ENCODE results near the gene PSAP. TPM values are rescaled to one million over a fixed set of nuclear protein-coding genes. Genes with fewer than 3 reads are reported as not detected.

The PSAP gene
- total RNA-seq, 2 experiments from 2014 or later: 112 to 113 TPM

- H3K36me3 Mint-ChIP-seq (ENCODE audit: low read depth): peaks cover 41% of the 10 kb centered on the region
- no peak for DNase-seq
- H3K27me3 Mint-ChIP-seq (ENCODE audit: low read depth): no peaks in the 10 kb centered on the region
- no peak overlapping the region for H3K4me3 Mint-ChIP-seq
- ATAC-seq: no peak
- POLR2A ChIA-PET: no interaction called here
- peaks cover 14% of the 10 kb centered on the region for H3K4me1 Mint-ChIP-seq (ENCODE audit: low read depth)
- CTCF ChIA-PET: interaction anchor here (1.5 to 1.8 kb wide), 2 partner anchors 65 to 217 kb away, joined by 3 to 7 read pairs; no protein-coding TSS in a partner anchor
- no peaks in the 10 kb centered on the region for H3K9me3 Mint-ChIP-seq (ENCODE audit: insufficient read depth)
- no peak overlapping the region for H3K27ac Mint-ChIP-seq
These were observed 19.2 kb downstream of the PSAP start for GRCh38 chr10:71831646-71832552.

DNA sequence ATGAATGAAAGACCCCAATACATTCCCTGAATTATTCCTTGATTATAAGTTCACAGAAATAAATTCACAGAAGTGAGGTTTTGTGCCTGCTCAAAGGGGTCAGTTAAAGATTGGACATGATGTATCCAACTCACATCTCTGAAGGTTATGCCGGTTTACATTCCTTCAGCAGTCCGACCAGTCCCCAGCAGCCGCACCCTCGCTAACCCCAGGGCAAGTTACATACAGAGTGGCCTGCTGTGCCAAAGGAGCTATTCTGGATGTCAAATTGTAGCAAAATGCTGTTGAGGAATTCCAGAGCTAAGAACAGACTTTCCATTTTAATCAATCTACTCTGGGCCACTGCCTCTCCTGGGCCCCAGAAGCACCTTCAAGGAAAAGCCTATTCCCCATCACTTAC, 20.3 kb downstream of the PSAP start:
- DNase-seq (no peak), ATAC-seq (no peak)
- no peaks in the 10 kb centered on the region for H3K27me3 Mint-ChIP-seq (ENCODE audit: low read depth)
- H3K4me1 Mint-ChIP-seq (ENCODE audit: low read depth): peaks cover 11% of the 10 kb centered on the region
- ChIA-PET POLR2A (no interaction called here), CTCF (interaction anchor here (1.1 kb wide), 1 partner anchor 10 kb away, joined by 4 read pairs; no protein-coding TSS in a partner anchor)
- peaks cover 49% of the 10 kb centered on the region for H3K36me3 Mint-ChIP-seq (ENCODE audit: low read depth)
- no peak overlapping the region for H3K4me3 Mint-ChIP-seq
- H3K27ac Mint-ChIP-seq: no peak overlapping the region
- H3K9me3 Mint-ChIP-seq (ENCODE audit: insufficient read depth): no peaks in the 10 kb centered on the region

GRCh38 chr10:71829896-71830295, 21.2 kb downstream of the PSAP start:
- H3K9me3 Mint-ChIP-seq (ENCODE audit: insufficient read depth): no peaks in the 10 kb centered on the region

DNA sequence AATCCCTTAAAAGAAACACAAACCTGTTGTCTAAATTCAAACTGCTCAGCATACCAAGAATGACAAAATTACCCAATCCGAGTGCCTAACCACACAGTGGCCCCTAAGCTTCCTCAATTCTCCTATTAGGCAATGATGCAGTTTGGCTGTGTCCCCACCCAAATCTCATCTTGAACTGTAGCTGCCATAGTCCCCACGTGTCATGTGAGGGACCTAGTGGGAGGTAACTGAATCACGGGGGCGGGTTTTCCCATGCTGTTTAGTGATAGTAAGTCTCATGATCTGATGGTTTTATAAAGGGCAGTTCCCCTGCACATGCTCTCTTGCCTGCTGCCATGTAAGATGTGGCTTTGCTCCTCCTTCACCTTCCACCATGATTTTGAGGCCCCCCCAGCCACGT, 21.9 kb downstream of the PSAP start:
- ChIA-PET CTCF (no interaction called here), POLR2A (no interaction called here)
- ATAC-seq: no peak
- Mint-ChIP-seq H3K36me3 (ENCODE audit: low read depth) (peaks cover 55% of the 10 kb centered on the region), H3K9me3 (ENCODE audit: insufficient read depth) (no peaks in the 10 kb centered on the region), H3K27ac (no peak overlapping the region), H3K27me3 (ENCODE audit: low read depth) (no peaks in the 10 kb centered on the region), H3K4me3 (no peak overlapping the region), H3K4me1 (ENCODE audit: low read depth) (peaks cover 11% of the 10 kb centered on the region)
- no peak for DNase-seq

More at GRCh38 chr10:71829896-71830295, 21.2 kb downstream of the PSAP start:
- ChIA-PET POLR2A (no interaction called here), CTCF (interaction anchor here (1.1 kb wide), 1 partner anchor 9 kb away, joined by 4 read pairs; no protein-coding TSS in a partner anchor)
- no peak overlapping the region for H3K4me3 Mint-ChIP-seq
- H3K27ac Mint-ChIP-seq: no peak overlapping the region
- ATAC-seq (no peak), DNase-seq (no peak)
- H3K36me3 Mint-ChIP-seq (ENCODE audit: low read depth): peaks cover 53% of the 10 kb centered on the region
- no peaks in the 10 kb centered on the region for H3K27me3 Mint-ChIP-seq (ENCODE audit: low read depth)
- peaks cover 11% of the 10 kb centered on the region for H3K4me1 Mint-ChIP-seq (ENCODE audit: low read depth)

- Mint-ChIP-seq H3K4me3 (no peak overlapping the region), H3K27ac (no peak overlapping the region), H3K36me3 (ENCODE audit: low read depth) (peaks cover 55% of the 10 kb centered on the region), H3K9me3 (ENCODE audit: insufficient read depth) (no peaks in the 10 kb centered on the region), H3K4me1 (ENCODE audit: low read depth) (peaks cover 10% of the 10 kb centered on the region), H3K27me3 (ENCODE audit: low read depth) (no peaks in the 10 kb centered on the region)
- ChIA-PET CTCF (no interaction called here), POLR2A (no interaction called here)
- ATAC-seq (no peak), DNase-seq (no peak)
These were observed 22.3 kb downstream of the PSAP start for GRCh38 chr10:71828702-71829101.

- peaks cover 56% of the 10 kb centered on the region for H3K36me3 Mint-ChIP-seq (ENCODE audit: low read depth)
- ATAC-seq (no peak), DNase-seq (no peak)
- CTCF ChIA-PET: no interaction called here
- H3K27ac Mint-ChIP-seq: no peak overlapping the region
- POLR2A ChIA-PET: no interaction called here
- no peaks in the 10 kb centered on the region for H3K9me3 Mint-ChIP-seq (ENCODE audit: insufficient read depth)
- H3K4me1 Mint-ChIP-seq (ENCODE audit: low read depth): peaks cover 6% of the 10 kb centered on the region
- no peak overlapping the region for H3K4me3 Mint-ChIP-seq
- H3K27me3 Mint-ChIP-seq (ENCODE audit: low read depth): no peaks in the 10 kb centered on the region
These were observed 23.2 kb downstream of the PSAP start for GRCh38 chr10:71827852-71828251.

- ATAC-seq (no peak), DNase-seq (no peak)
- H3K4me3 Mint-ChIP-seq: no peak overlapping the region
- ChIA-PET CTCF (interaction anchor here (1.2 to 3.9 kb wide), 4 partner anchors 12 to 127 kb away, joined by 3 to 15 read pairs (median 6); no protein-coding TSS in a partner anchor), POLR2A (no interaction called here)
- H3K4me1 Mint-ChIP-seq (ENCODE audit: low read depth): peaks cover 22% of the 10 kb centered on the region
- no peaks in the 10 kb centered on the region for H3K27me3 Mint-ChIP-seq (ENCODE audit: low read depth)
- no peaks in the 10 kb centered on the region for H3K9me3 Mint-ChIP-seq (ENCODE audit: insufficient read depth)
- no peak overlapping the region for H3K27ac Mint-ChIP-seq
- H3K36me3 Mint-ChIP-seq (ENCODE audit: low read depth): peaks cover 52% of the 10 kb centered on the region
These were observed 25.8 kb downstream of the PSAP start for GRCh38 chr10:71825217-71825616.

DNA sequence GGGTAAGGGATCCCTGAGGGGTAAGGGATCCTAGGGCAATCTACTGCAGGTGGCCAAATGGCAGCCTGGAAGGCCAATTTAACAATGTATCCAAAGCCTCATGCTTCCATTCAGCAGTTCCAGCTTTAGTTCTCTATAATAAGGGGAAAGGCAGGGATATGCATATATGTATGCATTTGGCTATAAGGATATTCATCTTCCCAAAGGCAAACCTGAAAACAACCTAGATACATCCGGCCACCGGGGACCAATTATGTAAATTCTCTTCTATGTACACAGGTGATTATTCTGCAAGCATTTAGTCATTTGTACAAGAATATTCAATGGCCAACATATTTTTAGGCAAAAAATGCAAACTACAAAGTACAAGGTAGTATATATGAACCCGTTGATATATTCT, 26.7 kb downstream of the PSAP start:
- Mint-ChIP-seq H3K27me3 (ENCODE audit: low read depth) (no peaks in the 10 kb centered on the region), H3K36me3 (ENCODE audit: low read depth) (peaks cover 52% of the 10 kb centered on the region), H3K9me3 (ENCODE audit: insufficient read depth) (no peaks in the 10 kb centered on the region), H3K4me1 (ENCODE audit: low read depth) (peaks cover 22% of the 10 kb centered on the region), H3K27ac (no peak overlapping the region), H3K4me3 (no peak overlapping the region)
- ATAC-seq (no peak), DNase-seq (no peak)
- ChIA-PET CTCF (interaction anchor here (2.7 to 3.9 kb wide), 2 partner anchors 13 to 72 kb away, joined by 9 to 15 read pairs; no protein-coding TSS in a partner anchor), POLR2A (no interaction called here)

- no peak for ATAC-seq
- ChIA-PET CTCF (interaction anchor here (0.7 to 3.9 kb wide), 5 partner anchors 12 to 127 kb away, joined by 3 to 18 read pairs (median 5); no protein-coding TSS in a partner anchor), POLR2A (no interaction called here)
- no peak overlapping the region for H3K4me3 Mint-ChIP-seq
- no peak overlapping the region for H3K27ac Mint-ChIP-seq
- DNase-seq: no peak
- H3K4me1 Mint-ChIP-seq (ENCODE audit: low read depth): peaks cover 22% of the 10 kb centered on the region
- no peaks in the 10 kb centered on the region for H3K9me3 Mint-ChIP-seq (ENCODE audit: insufficient read depth)
- H3K36me3 Mint-ChIP-seq (ENCODE audit: low read depth): peaks cover 52% of the 10 kb centered on the region
- H3K27me3 Mint-ChIP-seq (ENCODE audit: low read depth): no peaks in the 10 kb centered on the region
These were observed 27.7 kb downstream of the PSAP start for GRCh38 chr10:71823356-71823755.

GRCh38 chr10:71821909-71822763, 28.9 kb downstream of the PSAP start:
- DNase-seq (peak; percentile 59), ATAC-seq (peak; percentile 82)

GRCh38 chr10:71820966-71821365, 30.1 kb downstream of the PSAP start:
- no peak for DNase-seq
- Mint-ChIP-seq H3K4me3 (no peak overlapping the region), H3K36me3 (ENCODE audit: low read depth) (peaks cover 50% of the 10 kb centered on the region), H3K27me3 (ENCODE audit: low read depth) (no peaks in the 10 kb centered on the region), H3K4me1 (ENCODE audit: low read depth) (peaks cover 22% of the 10 kb centered on the region), H3K9me3 (ENCODE audit: insufficient read depth) (no peaks in the 10 kb centered on the region), H3K27ac (no peak overlapping the region)
- ChIA-PET CTCF (interaction anchor here (0.6 to 1.0 kb wide), 2 partner anchors 9 kb away, joined by 4 read pairs; no protein-coding TSS in a partner anchor), POLR2A (interaction anchor here (0.5 kb wide), 1 partner anchor 29 kb away, joined by 3 read pairs; no protein-coding TSS in a partner anchor)
- no peak for ATAC-seq

More at GRCh38 chr10:71821909-71822763, 28.9 kb downstream of the PSAP start:
- Mint-ChIP-seq H3K9me3 (ENCODE audit: insufficient read depth) (no peaks in the 10 kb centered on the region), H3K4me3 (no peak overlapping the region), H3K27ac (peak overlapping the region; percentile 6), H3K4me1 (ENCODE audit: low read depth) (peaks cover 22% of the 10 kb centered on the region), H3K27me3 (ENCODE audit: low read depth) (no peaks in the 10 kb centered on the region), H3K36me3 (ENCODE audit: low read depth) (peaks cover 51% of the 10 kb centered on the region)
- POLR2A ChIA-PET: no interaction called here
- CTCF ChIA-PET: interaction anchor here (0.8 to 1.9 kb wide), 11 partner anchors 8 to 226 kb away, joined by 3 to 18 read pairs (median 4); partner anchors contain the start of gene PSAP

Data from activated CD8-positive, alpha-beta T cell treated with anti-CD3 and anti-CD28 coated beads, Interleukin-2, amount 10 ng/mL, durations not matched to agents 7 days and 5 days (primary cell).